GM12874 (cell line): Measurements from ENCODE around the gene SLC25A17.

Experiments used
- TF ChIP-seq, protein P1 (sequence below): IDR thresholded peaks from 2 replicates; pipeline ENCODE4 v1.5.1; 2011; ENCODE audit warnings: low read depth, mild to moderate bottlenecking, control low read depth, low read length, moderate library complexity; ENCODE audit not compliant: insufficient read depth

The SLC25A17 gene

DNA sequence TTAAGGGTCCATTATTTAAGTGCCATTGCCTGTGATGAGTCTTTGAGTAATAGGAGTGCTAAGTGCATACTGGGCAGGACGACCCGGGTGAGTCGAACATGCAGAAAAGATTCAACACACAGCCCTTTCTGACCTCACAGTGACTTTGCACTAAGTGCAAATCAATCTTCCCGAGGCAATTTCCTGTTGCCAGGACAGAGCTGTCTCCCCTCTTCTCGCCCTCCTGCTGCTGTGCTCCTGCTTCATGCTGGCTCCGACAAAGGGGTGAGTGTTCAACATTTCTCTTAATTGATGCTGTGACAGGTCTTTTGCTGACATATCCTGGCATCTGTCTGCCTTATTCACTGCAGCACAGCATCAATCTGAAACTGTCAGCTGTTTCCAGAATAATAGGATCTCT, 97.9 kb downstream of the SLC25A17 start:
- TF ChIP-seq, protein P1, sequence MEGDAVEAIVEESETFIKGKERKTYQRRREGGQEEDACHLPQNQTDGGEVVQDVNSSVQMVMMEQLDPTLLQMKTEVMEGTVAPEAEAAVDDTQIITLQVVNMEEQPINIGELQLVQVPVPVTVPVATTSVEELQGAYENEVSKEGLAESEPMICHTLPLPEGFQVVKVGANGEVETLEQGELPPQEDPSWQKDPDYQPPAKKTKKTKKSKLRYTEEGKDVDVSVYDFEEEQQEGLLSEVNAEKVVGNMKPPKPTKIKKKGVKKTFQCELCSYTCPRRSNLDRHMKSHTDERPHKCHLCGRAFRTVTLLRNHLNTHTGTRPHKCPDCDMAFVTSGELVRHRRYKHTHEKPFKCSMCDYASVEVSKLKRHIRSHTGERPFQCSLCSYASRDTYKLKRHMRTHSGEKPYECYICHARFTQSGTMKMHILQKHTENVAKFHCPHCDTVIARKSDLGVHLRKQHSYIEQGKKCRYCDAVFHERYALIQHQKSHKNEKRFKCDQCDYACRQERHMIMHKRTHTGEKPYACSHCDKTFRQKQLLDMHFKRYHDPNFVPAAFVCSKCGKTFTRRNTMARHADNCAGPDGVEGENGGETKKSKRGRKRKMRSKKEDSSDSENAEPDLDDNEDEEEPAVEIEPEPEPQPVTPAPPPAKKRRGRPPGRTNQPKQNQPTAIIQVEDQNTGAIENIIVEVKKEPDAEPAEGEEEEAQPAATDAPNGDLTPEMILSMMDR = no peak

DNA sequence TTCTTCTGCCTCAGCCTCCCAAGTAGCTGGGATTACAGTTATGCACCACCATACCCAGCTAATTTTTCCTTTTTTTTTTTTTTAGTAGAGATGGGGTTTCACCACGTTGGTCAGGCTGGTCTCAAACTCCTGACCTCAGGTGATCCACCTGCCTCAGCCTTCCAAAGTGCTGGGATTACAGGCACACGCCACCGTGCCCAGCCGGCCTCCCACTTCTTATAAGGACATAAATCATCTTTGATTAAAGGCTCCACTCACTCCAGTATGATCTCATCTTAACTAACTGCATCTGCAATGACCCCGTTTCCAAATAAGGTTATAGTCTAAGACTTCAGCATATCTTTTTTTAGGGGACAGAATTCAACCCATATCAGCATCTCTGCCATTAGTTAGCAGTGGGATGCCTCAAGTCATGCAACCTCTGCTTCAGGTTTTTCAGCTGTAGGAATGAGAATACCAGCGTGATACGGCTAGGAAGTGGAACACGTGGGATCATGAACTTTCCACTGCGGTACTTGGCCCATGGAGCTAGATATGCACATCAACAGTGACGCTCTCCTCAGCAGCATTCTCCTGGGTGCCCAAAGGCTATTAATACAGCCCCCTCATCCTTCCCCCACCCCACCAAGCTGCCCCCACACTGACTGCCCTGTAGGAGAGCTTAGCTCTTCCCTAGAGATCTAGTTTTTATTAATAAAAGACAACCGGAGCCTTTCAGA, 98.4 kb downstream of the SLC25A17 start:
- TF ChIP-seq, protein P1 = no peak
